GM19035 (cell line): ENCODE results near the gene LRRC49.
"Not testable (repeated sequence)": the region's sequence is repeated elsewhere in the genome, so short reads cannot be mapped to it uniquely, and the experiment has no call there.

Experiments
- ATAC-seq: cut with Tn5 transposase; IDR thresholded peaks from one replicate; pipeline ENCODE4 v1.9.1; 2021; ENCODE audit not compliant: unreplicated experiment

Gene LRRC49

DNA sequence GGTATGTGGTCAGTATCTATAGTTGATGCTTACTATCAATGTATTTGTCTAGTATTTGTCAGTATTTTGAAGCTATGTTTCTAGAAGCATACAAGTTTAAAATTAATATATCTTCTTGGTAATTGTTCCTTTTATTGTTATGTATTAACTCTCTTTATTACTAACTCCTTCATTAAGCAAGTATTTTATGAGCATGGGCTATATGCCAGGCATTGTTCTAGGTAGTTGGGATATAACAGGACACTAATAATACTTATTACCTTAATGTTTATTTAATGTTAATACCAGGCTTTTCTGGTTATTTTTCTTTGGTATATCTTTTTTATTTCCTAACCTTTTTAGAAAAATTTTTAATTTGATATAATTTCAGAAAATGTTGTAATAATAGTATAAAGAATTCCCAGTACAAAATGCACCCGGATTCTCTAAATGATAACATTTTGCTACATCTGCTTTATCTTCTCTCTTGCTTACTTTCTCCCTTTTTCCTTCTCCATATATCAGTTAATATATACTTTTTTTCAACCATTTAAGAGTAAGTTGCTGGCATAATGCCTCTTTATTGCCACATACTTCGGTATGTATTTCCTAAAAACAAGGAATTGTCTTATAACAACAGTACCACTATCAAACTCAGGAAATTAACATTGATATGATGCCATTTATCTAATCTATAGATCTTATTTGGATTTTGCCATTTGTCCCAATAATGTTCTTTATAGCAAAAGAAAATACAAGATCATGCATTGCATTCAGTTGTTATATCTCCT, 30.9 kb downstream of the LRRC49 start:
- ATAC-seq, result no peak

DNA sequence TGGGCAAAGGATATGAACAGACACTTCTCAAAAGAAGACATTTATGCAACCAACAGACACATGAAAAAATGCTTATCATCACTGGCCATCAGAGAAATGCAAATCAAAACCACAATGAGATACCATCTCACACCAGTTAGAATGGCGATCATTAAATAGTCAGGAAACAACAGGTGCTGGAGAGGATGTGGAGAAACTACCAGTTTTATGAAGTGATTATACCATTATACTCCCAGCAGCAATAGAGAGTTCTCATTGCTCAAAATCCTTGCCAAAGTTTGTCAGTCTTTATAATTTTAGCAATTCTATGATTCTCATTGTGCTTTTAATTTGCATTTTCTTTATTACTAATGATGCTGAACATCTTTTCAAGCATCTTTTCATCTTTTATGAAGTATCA, 34.3 kb downstream of the LRRC49 start:
- not testable (repeated sequence) for ATAC-seq

DNA sequence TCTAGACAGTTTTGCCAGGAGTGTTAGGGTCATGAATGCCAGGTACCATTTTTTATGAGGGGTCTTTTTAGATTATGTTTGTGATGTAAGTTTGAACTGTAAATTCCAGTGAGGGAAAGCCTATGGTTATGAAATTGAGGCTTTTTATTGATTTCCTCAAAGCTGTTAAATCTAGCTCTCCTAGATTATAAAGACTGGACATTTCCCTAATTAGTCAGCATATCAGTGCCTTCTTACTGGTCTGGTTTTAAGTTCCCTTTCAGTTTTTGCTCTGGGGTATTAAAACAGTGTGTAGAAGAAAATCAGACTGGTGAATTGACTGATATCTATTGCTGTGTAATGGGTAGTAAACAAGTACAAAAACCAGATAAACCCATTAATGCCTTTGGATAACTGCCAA, 39.2 kb downstream of the LRRC49 start:
- no peak for ATAC-seq

DNA sequence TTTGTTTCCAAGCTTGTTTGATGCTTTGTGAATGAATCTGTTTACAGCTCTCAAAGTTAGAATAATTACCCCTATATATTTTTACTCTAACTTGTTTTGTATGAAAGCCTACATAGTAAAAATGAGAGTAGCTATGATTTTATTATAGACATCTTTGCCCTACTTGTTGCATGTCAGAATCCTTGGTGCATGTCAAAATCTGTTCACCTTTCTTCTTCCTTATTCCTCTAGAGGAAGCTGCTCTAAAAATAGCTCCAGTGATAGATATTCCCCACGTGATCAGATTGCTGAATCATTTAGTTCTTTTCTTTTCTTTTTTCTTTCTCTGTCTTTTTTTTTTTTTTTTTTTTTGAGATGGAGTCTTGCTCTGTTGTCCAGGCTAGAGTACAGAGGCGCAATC, 39.8 kb downstream of the LRRC49 start:
- no peak for ATAC-seq

DNA sequence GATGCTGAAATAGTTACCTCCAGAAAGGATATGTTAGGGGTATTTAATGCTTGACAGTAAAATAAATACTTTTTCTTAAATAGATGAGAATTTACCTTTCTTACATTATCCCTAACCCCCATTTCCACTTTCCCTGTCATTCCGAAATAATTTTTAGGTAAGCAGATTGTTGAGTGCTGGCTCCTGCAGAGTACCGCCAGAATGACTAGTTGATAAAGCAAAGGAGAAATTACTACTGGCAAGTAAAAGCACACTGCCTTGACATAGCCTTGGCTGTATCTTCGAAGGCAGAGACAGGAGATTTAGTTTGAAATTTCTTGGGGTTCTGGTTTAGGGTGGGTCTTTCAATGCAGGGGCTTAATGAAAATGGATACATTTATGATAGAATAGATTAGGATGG, 40.8 kb downstream of the LRRC49 start:
- ATAC-seq, result no peak

DNA sequence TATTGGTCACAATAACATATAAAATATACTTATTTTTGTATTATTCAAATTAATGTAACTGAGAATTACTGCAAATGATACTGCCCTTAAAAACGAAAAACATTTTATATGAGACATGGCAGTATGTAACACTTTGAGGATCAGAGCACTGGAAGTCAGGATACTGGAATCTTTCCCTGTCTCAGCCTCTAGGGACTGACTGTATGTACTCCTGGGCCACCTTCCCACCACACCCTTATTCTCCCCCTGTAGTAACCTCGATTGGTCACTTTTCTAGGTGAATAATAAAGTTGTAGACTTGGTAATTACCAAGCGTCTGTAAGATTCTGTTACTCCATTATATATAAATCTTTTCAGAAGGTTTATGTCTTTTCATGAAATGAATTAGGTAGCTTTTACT, 43.0 kb downstream of the LRRC49 start:
- ATAC-seq, result no peak

DNA sequence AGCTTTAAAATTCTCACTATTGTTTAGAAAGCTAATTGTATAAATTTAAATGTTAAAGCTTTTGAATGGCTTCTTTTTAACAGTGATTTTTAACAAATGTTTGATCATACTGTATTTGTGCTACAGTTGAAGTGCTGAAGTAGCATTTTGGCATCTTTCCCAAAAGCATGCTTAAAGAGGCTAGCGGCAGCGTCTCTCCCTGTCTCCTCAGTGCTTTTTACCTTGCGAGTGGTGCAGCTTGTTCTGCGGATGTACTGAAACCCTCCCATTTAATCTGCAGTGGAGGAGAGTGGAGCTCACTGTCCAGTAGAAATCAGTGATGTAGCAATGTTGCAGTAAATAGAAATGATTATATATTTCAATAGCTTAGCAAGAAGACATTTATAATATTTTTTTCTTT, 43.7 kb downstream of the LRRC49 start:
- ATAC-seq, result no peak

DNA sequence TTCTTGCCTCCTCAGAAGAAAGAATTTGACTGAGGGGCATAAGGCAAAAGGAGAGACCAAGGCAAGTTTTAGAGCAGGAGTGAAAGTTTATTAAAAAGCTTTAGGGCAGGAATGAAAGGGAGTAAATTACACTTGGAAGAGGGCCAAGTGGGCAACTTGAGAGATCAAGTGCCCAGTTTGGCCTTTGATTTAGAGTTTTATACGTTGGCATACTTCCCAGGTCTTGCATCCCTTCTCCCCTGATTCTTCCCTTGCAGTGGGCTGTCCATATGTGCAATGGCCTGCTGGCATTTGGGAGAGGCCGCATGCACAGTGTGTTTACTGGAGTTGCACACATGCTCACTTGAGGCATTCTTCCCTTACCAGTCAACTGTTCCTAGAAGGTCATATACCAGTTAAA, 50.7 kb downstream of the LRRC49 start:
- ATAC-seq, result not testable (repeated sequence)

DNA sequence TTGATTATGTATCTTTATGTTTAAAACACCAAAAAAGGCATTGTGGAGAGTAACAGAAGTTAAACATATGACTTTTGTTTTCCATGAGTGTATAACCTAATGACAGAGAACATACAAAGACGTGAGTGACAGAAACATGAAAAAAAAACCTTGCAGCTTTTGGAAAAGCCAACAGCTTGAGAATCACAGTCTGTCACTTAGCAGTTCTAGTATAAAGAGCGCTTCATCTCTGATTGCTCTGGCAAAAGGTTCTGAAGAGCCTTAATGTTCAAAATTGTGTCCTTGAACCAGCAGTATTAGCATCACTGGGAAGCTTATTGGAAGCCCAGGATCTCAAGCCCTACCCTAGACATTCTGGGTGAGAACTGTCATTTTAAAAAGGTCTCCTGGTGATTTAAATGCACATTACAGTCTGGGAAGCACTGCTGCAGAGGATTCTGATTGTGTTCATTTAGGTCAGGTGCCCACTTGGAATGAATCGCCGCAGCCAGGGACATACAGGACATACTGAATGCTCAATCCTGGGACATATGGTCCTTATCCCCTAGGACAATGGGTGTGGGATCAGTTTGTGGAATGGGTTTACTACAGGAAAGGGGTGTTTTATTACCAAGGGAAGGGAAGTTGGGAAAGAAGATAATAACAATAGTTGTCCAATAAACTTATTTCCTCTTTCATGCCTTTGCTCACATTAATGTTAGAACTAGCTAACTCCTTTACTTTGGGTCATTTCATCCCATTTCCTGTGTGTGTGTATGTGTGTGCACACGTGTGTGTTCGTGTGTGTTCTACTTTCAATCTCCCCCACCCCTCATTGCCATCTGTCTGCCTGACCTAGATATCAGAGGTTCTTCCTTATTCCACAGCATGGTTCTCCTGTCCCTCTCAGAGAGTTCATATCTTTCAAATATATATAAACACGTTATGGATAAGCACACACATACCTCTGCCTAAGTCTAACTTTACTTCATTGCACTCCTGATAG, 55.0 kb downstream of the LRRC49 start:
- ATAC-seq, result no peak

DNA sequence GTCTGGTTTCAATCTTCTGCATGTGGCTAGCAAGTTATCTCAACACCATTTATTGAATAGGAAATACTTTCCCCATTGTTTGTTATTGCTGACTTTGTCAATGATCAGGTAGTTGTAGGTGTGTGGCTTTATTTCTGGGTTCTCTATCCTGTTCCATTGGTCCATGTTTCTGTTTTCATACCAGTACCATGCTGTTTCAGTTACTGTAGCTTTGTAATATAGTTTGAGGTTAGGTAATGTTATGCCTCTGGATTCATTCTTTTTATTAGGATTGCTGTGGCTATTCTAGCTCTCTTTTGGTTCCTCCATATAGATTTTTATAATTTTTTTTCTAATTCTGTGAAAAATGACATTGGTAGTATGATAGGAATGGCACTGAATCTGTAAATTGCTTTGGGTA, 58.3 kb downstream of the LRRC49 start:
- no peak for ATAC-seq

DNA sequence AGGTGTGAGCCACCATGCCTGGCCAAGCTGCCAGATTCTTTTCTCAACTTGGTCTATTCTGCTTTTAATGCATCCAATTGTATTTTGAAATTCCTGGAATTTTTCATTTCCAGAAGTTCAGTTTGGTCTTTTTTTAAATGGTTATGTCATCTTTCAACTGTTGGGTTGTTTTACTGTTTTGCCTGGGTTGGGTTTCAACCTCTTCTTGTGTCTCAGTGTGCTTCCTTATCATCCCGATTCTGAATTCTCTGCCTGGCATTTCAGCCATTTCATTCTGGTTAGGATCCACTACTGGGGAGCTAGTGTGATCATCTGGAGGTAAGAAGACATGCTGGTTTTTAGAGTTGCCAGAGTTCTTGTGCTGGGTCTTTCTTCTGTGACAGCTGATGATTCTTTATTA, 61.5 kb downstream of the LRRC49 start:
- ATAC-seq, result no peak

DNA sequence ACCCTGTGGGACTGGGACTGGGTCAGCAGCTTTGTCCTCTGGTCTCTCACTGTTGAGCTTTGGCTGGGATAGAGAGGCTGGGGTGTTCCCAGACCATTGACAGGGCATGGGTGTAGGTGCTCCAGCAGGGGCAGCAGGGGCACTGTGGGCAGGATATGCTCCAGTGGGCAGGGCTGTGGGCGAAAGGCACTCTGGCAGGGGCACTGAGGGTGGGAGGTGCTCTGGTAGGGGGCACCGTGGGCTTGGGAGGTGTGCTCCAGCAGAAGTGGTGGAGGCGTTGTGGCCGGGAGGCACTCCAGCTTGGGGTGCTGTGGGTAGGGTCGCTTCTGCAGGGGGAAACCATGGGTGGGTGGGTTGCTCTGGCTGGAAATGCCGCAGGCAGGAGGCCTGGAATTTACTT, 62.1 kb downstream of the LRRC49 start:
- ATAC-seq, result no peak

DNA sequence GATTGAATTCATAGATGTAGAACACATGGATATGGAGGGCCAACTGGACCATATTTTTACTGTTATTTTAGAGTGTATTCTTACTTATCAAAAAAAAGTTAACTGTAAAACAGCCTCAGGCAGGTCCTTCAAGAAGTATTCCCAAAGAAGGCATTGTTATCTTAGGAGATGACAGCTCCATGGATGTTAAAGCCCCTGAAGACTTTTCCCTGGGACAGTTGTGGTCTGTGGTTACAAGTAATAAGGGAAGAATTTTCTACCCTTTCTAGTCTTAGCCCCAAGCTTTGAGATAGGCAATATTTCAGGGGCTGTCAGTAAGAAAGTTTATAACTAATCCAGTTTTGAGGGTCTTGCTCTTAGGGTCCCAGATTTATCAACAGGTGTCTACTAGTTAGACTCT, 62.5 kb downstream of the LRRC49 start:
- no peak for ATAC-seq

DNA sequence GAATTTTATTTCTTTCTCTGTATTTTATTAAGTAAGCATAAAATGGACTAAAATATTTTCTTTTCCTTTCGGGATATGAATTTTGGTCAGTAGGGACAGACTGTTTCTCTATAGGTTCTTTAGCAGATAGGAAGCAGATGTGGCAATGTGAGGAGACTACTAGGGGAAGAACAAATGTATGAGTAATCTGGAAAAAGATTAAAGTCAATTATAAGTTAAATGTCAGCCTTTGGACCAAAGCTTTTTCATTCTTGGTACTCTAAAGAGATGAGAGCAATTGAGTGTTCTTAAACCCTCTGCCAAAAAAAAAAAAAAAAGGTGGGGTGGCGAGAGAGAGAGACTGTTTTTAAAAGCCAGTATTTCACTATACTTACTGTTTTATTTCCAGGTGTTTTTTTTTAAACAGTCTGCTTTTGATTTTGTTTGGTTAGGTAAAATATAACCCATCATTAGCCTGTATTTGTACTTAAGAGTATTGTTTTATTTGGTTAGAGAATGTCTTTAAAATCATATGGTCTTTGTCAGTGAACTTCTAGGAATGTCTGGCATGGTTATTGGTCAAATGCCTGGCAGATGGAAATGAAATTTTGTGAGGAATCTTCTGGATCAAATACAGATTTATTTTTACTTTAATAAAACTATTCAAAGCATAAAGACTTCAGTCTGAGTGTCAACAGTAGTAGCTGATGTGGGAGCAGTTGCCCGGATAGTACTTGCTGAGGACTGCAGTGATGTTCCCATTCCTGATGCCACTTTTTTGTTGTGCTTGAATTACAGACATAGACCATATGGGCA, 63.8 kb downstream of the LRRC49 start:
- ATAC-seq, result no peak

DNA sequence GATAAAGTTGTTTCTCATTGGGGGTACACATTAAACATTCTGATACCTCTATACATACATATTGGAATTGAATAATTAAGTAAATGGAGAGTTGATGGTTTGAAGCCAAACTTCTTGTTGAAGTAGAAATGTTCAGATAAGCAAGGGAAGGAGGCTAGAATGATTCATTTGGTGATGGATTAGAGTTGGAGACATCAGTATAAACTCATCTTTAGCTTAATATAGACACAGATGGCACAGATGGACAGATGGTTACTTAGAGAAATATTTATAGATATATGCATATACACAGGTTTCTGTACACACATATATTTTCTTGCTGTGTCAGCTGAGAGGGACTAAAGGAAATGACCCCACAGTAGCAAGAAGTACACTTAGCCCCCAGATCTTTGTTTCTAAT, 69.5 kb downstream of the LRRC49 start:
- ATAC-seq, result no peak

DNA sequence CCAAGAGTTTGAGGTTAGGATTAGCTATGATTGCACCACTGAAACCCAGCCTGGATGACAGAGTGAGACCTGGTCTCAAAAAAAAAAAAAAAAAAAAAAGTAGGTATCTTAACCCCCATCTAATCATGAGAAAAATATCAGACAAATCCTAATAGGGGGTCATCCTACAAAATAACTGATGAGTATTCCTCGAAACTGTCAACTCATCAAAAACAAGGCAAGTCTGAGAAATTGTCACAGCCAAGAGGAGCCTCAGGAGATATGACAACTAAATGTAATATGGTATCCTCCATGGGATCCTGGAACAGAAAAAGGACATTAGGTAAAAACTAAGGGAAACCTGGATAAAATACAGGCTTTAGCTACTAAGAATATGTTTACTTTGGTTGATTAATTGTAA, 70.6 kb downstream of the LRRC49 start:
- ATAC-seq, result no peak

DNA sequence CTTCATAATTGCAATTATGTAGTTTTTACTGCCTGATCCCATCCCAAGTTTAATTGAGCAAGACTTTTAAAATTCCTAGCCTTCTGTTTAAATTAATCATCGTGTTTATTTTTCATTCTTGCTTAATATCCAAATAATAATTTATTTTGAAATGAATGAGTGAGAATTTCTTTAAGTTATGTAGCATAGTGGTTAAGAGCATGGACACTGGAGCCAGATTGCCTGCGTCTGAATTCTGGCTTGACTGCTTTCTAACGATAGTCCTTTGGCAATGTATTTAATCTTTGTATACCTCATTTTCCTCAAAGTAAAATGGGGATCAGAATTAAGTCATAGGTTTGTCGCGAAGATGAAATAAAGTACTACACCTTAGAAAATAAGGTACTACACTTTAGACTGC, 71.4 kb downstream of the LRRC49 start:
- no peak for ATAC-seq

DNA sequence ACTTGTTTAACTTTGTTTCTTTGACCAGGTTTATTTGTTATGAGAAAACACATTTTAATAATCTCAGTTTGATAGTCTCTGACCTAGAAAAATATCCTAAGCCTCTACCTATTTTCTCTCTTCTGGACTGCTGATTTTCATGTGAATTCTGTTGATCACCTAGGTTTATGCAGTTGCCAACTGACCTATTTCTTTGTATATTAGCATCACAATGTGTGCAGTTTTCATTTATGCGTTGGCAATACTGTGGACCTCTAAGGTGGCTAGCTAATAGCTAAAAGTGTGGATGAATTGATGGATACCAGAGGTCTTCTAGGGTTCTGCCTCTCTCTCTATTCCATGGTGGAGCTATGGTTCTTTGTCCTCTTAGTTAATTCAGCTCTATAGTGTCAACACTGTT, 72.1 kb downstream of the LRRC49 start:
- no peak for ATAC-seq

DNA sequence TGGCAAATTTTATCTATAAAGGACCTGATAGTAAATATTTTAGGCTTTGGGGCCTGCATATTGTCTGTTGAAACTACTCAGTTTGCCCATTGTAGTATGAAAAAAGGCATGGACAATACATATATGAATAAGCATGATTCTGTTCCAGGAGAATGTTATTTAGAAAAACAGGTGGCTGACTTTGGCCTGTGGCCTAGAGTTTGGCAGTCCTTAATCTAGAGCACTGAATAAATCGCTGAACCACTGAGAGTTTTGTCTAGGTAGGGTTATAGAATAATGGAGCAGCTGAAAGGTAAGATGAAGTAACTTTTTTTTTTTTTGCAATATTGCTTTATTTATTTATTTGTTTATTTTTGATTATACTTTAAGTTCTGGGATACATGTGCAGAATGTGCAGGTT, 75.0 kb downstream of the LRRC49 start:
- no peak for ATAC-seq

DNA sequence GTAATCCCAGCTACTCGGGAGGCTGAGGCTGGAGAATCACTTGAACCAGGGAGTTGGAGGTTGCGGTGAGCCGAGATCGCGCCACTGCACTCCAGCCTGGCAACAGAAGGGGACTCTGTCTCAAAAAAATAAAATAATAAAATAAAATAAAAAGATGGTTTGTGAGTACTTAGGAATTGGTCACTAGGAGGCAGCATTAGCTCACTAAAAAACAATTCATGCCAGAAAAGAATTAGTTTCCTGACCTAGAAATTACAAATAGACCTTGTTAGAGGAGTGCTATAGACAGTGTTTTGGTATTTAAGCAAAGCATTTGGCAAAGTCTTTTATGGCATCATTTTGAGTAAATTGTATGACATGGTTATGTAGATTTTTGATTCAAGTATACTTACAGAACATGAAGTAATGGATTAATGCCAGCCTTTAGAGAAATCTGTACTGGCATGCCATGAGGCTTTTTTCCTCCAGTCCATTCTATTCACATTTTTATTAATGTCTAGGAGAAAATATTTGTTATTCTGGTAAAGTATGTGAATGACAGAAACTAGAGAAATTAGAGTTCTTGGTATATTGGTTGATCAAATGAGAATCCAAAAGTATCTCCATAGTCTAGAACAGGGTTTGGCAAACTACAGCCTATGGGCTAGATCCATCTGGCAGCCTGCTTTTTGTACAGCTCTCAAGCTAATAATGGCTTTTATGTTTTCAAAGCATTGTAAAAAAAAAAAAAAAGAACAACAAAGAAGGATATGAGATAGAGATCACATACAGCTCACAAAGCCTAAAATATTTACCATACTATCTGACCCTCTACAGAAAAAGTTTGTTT, 81.6 kb downstream of the LRRC49 start:
- ATAC-seq, result no peak

DNA sequence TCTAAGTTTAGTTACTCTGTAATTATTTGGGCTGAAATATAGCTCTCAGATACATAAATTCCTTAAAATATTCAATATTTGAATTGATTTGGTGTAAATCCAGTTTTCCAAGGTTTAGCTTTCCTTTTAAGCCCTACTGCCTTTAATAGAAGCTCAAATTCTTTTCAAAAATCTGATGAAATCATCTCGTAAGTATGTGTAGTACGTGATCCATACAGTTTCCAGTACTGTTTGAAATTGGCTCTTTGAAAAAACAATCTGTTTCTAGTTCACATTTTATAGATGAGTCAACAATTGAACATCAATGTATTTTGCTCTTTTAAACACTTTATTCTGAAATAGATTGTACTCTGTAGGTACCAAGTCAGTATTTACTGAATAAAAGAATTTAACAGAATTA, 84.2 kb downstream of the LRRC49 start:
- no peak for ATAC-seq
